DMS53 treated with DMSO at 0.1 percent for 48 hours (cell line): ENCODE results near the gene SLC25A47.
"Not testable (repeated sequence)": the region's sequence is repeated elsewhere in the genome, so short reads cannot be mapped to it uniquely, and the experiment has no call there.

ENCODE experiments used
- DNase-seq: peaks from one replicate; lab custom pipeline; 2025; ENCODE audit not compliant: unreplicated experiment; lab: John Stamatoyannopoulos, UW

Gene SLC25A47, protein sequence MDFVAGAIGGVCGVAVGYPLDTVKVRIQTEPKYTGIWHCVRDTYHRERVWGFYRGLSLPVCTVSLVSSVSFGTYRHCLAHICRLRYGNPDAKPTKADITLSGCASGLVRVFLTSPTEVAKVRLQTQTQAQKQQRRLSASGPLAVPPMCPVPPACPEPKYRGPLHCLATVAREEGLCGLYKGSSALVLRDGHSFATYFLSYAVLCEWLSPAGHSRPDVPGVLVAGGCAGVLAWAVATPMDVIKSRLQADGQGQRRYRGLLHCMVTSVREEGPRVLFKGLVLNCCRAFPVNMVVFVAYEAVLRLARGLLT

GRCh38 chr14:100323121-100323941 lies at the start of gene SLC25A47:
SLC25A47 (plus strand) TSS chr14:100323339; CDS start chr14:100323415, 76 bp downstream.
- no peak for DNase-seq

GRCh38 chr14:100274250-100274649 lies 48.9 kb upstream of the SLC25A47 start:
- no peak for DNase-seq

- no peak for DNase-seq
Measured at GRCh38 chr14:100275214-100275613, 47.9 kb upstream of the SLC25A47 start.

DNA sequence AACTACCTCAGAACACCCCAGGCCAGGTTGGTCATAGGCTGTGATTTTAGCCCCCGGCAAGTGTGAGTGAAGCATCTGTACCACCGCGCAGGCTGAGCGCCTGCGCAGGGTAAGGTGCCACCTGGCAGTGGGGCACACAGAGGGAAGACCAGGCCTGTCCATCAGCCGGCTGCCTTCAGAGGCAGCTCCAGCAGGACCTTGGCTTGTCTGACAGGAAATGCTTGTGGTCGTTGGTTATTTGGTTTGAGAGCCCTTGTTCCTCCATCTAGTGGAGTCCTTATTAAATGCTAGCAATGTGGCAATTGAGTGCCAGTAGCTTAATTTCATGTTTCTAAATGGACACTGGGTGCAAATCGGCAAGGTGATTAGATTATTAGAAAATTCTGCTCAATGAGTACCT lies 44.4 kb upstream of the SLC25A47 start:
- no peak for DNase-seq

GRCh38 chr14:100279133-100279532 lies 44.0 kb upstream of the SLC25A47 start:
- DNase-seq = no peak

GRCh38 chr14:100279563-100279962 lies 43.6 kb upstream of the SLC25A47 start:
- DNase-seq = no peak

- DNase-seq = no peak
Measured at GRCh38 chr14:100281286-100282082, 41.7 kb upstream of the SLC25A47 start.

- DNase-seq = no peak
Measured at GRCh38 chr14:100282083-100282350, 41.1 kb upstream of the SLC25A47 start.

- no peak for DNase-seq
Measured at GRCh38 chr14:100282766-100283419, 40.2 kb upstream of the SLC25A47 start.

- not testable (repeated sequence) for DNase-seq
Measured at GRCh38 chr14:100283436-100283835, 39.7 kb upstream of the SLC25A47 start.

DNA sequence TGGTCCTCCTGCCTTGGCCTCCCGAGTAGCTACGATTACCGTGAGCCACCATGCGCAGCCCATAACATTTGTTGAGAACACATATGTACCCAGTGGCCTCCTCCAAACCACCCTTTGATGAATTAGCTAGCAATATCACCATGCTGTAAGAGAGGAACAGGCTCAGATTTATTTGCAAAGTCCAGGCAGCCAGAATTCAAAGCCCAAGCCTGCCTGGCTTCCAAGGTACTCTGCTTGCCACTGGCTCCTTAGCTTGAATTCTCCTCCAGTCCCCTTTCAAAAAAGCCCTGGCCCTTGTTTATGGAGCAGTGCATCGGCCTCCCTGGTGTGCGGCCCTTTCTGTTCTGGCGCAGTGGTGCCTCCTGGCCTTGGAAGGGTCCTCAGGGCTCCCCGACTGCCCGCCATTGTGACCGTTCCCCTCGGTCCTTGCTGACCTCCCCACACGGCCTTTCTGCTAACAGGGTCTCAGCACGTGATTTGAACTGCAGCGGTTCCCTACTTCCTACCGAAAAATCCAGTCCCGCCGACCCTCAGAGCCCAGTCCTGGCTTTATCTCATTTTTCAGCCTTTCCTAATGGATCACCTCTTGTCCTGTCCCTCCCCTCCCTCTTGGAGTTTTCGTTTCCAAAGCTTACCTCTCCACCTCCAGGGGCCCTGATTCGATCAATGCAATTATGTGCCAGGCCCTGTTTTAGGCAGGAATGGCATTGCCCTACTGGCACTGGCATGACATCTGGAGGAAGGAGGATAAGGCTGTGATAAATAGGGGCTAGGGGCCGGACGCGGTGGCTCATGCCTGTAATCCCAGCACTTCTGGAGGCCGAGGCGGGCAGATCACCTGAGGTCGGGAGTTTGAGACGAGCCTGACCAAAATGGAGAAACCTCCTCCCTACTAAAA lies 38.9 kb upstream of the SLC25A47 start:
- no peak for DNase-seq

- no peak for DNase-seq
Measured at GRCh38 chr14:100285021-100285912, 37.9 kb upstream of the SLC25A47 start.

DNA sequence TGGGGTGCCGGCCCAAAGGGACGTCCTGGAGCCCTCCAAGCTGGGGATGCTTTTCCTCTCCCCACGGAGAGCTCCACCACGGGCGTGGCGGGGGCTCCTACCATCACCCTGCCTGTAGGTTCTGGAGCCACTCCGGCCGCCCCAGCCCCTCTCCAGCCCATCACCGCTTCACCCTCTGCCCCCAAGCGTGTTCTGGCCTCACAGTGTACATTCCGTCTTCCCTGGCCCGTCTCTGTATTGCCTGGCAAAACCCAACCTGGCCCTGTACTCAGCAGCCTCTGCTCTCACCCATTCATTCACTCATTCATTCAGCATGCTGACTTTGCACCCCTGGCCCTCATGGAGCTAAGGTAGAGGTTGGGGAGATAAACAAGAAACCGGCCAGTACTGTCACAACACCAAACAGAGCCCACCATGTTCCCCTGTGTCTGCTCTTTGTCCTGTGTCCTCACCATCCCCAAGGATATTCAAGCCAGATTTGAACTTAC lies 37.2 kb upstream of the SLC25A47 start:
- no peak for DNase-seq

DNA sequence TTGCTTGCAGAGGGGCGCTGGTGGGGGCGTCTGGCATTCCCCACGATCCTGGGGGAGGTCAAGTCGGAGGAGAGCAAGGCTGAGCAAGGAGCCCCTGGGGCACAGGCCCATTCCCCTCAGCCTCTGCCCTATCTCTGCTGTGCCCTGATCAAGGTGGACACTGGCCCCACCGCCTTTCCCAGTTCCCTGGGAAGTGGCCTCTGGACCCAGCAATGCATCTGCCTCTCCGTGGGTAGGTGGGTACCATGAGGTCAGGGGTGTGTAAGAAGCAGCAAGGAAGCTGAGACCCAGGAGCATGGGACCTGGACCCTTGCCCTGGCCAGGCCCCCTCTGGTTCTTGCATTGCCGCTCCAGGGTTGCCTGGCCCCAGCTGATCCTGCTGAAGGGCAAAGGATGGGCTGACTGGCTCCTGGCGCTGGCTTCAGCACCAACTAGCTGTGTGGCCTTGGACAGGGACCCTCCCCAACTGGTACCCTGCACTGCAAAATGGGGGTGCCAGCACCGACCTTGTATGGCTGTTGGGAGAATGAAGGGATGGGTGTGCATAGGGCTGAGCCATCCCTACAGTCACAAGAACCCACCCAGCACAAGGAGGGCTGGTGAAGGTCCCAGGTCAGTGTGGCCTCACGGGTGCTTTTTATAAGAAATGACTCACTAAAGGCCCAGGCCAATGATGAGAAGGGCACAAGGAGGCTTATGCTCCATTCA lies 36.5 kb upstream of the SLC25A47 start:
- no peak for DNase-seq

- DNase-seq = no peak
Measured at GRCh38 chr14:100287202-100287997, 35.7 kb upstream of the SLC25A47 start.

GRCh38 chr14:100287998-100288295 lies 35.2 kb upstream of the SLC25A47 start:
- DNase-seq = not testable (repeated sequence)

GRCh38 chr14:100288382-100289185 lies 34.6 kb upstream of the SLC25A47 start:
- no peak for DNase-seq
